Tibial artery (tissue), 4 donors: Measurements from ENCODE around the gene DNMT3A.

Experiments
- DNase-seq, 2 donors: peaks; one replicate each; pipeline ENCODE4 v3.0.0-alpha.2; 2019
- H3K27ac ChIP-seq, 2 donors: fragments of 200-600 bp; sonication (generic) in 1 of 2; 1 replicate in 1 of 2; 2 replicates in 1 of 2; pipeline ENCODE4 v1.5.1; 2018 to 2019; ENCODE audit warnings: mild to moderate bottlenecking in 1 of 2
- H3K27me3 ChIP-seq, 2 donors: fragments of 200-600 bp; sonication (generic) in 1 of 2; one replicate each; pipeline versions ENCODE4 v1.5.1 to v1.6.0; 2016 to 2019
- H3K36me3 ChIP-seq, 3 donors: fragments of 200-600 bp; sonication (generic) in 2 of 3; one replicate each; pipeline ENCODE4 v1.5.1; 2016 to 2019; ENCODE audit warnings: mild to moderate bottlenecking in 2 of 3
- H3K4me1 ChIP-seq, 4 donors: fragments of 200-600 bp; sonication (generic) in 2 of 4; 1 replicate in 3 of 4; 2 replicates in 1 of 4; pipeline ENCODE4 v1.5.1; 2016 to 2019
- H3K4me3 ChIP-seq, 2 donors: fragments of 200-600 bp; sonication (generic) in 1 of 2; 1 replicate in 1 of 2; 2 replicates in 1 of 2; pipeline ENCODE4 v1.5.1; 2018 to 2019; ENCODE audit warnings: mild to moderate bottlenecking in 2 of 2
- H3K9me3 ChIP-seq, 3 donors: fragments of 200-600 bp; sonication (generic) in 1 of 3; one replicate each; pipeline ENCODE4 v1.5.1; 2016 to 2019
- intact Hi-C: fragments of 100-400 bp; cut with DNase I; formaldehyde crosslinking; loops from one replicate; pipeline ENCODE4 v1.15.0; 2023; ENCODE audit warnings: low total_unique reads
- TF ChIP-seq, protein P1 (sequence below), 2 experiments: fragments of 200-600 bp in 1 of 2; fragments of 450-650 bp in 1 of 2; IDR thresholded peaks; one replicate each; pipeline ENCODE4 v1.5.1; 2017 to 2019; ENCODE audit warnings: antibody characterized with exemption in 2 of 2, mild to moderate bottlenecking in 1 of 2, moderate library complexity in 1 of 2

Gene DNMT3A

DNA sequence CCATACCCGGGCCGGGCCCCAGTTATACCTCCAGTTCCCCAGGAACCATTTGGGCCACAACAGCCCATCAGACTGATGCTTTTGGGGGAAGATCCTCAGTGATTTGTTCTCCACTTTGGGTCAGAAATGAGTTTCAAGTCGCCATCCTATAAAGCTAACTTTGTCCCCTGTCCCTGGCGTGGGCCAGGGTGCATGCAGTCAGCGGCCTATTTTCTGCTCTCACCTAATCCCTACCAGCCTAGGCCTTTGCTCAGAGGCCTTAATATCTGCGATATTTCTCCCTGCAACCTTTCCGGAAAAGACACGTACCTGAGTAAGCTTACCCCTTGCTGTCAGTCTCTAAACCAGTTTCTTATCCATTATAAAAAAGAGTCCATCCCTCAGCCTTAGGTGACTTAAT lies 7.2 kb downstream of the DNMT3A start:
- H3K4me3 ChIP-seq, result no peak overlapping the region
- no peaks in the 10 kb centered on the region for H3K9me3 ChIP-seq
- H3K27ac ChIP-seq, result no peak overlapping the region
- DNase-seq, result no peak
- H3K36me3 ChIP-seq, result no peaks in the 10 kb centered on the region
- H3K4me1 ChIP-seq, result peaks cover 0 to 62% (median 33%) of the 10 kb centered on the region in 4 donors
- H3K27me3 ChIP-seq, result no peaks in the 10 kb centered on the region
- intact Hi-C loops, result no loop called here
- TF ChIP-seq, protein P1, sequence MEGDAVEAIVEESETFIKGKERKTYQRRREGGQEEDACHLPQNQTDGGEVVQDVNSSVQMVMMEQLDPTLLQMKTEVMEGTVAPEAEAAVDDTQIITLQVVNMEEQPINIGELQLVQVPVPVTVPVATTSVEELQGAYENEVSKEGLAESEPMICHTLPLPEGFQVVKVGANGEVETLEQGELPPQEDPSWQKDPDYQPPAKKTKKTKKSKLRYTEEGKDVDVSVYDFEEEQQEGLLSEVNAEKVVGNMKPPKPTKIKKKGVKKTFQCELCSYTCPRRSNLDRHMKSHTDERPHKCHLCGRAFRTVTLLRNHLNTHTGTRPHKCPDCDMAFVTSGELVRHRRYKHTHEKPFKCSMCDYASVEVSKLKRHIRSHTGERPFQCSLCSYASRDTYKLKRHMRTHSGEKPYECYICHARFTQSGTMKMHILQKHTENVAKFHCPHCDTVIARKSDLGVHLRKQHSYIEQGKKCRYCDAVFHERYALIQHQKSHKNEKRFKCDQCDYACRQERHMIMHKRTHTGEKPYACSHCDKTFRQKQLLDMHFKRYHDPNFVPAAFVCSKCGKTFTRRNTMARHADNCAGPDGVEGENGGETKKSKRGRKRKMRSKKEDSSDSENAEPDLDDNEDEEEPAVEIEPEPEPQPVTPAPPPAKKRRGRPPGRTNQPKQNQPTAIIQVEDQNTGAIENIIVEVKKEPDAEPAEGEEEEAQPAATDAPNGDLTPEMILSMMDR (IDR thresholded peaks at IDR 0.05), result no peak

DNA sequence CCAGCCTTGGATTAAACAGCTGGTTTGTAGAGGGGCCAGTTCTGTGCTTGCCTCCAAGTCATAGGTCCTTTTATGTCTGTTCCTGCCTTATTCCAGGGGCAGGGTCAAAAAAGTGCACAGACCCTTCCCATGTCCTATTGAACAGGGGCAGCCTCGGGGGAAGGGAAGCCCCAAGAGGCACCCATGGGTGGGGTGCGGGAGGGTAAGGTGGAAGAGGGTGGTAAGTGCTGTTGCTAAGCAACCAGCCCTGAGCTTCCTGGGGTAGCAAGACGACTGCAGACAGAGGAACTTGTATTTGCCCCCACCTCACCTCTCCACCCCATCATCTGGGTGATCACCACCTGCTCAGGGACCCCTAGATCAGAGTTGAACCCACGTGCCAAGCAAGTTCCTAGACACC lies 7.7 kb downstream of the DNMT3A start:
- intact Hi-C loops, result no loop called here
- H3K27me3 ChIP-seq, result no peaks in the 10 kb centered on the region
- peaks cover 0 to 62% (median 33%) of the 10 kb centered on the region in 4 donors for H3K4me1 ChIP-seq
- no peaks in the 10 kb centered on the region for H3K36me3 ChIP-seq
- no peak overlapping the region for H3K4me3 ChIP-seq
- no peak for DNase-seq
- H3K9me3 ChIP-seq, result no peaks in the 10 kb centered on the region
- no peak overlapping the region for H3K27ac ChIP-seq
- TF ChIP-seq, protein P1 (IDR thresholded peaks at IDR 0.05), result no peak

DNA sequence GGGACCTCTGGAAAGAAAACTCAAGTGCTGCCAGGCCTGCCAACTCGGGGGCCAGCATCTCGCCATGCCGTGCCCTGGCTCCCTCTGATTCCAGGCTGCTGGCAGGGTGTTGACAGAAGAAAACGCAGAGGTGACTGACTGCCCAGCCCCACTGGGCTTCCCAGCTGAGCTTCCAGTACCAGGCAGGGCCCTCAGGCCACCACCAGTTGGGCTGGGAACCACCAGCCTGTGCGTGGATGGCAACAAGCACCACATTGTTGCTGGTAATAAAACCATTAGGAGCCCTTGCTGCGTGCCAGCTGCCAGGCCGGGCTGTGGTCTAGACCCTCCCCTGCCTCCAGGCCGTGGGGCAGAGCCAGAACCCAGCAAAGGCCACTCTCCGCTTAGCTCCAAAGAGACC lies 9.2 kb downstream of the DNMT3A start:
- H3K4me1 ChIP-seq, result peaks cover 0 to 53% (median 27%) of the 10 kb centered on the region in 4 donors
- TF ChIP-seq, protein P1 (IDR thresholded peaks at IDR 0.05), result no peak
- H3K27ac ChIP-seq, result no peak overlapping the region
- H3K36me3 ChIP-seq, result no peaks in the 10 kb centered on the region
- H3K27me3 ChIP-seq, result no peaks in the 10 kb centered on the region
- no peak overlapping the region for H3K4me3 ChIP-seq
- intact Hi-C loops, result no loop called here
- no peaks in the 10 kb centered on the region for H3K9me3 ChIP-seq
- DNase-seq, result no peak

DNA sequence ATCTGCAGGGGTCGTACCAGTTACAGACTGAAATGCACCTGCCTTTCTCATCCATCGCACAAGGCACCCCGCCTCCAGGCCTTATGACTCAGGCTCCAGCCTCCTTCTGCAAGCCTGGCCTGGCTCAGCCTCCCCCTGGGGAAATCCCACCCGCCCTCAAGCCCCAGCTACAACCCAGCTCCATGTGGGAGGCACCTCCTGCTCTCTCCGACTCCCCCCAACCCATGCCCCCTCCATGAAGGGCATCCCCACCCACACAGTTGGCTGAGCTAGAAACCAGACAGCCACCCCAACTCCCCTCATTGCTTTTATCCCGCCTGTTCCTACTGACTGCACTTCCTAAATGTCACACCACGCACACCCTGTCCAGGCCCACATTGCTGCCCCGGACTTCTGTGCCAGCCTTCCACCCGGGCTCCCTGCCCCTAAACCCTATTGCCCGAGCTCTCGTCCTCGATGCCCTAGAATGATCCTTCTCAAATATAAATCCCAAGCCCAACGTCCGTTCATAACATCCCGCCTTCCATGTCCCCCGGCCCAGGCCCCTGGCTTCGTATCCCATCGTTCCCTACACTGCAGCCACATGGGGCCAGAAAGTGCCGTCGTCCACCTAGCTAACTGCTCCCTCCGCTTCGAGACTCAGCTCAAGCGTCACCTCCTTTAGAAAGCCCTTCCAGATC lies 9.9 kb downstream of the DNMT3A start:
- Histone ChIP-seq H3K4me1 (peaks cover 0 to 49% (median 23%) of the 10 kb centered on the region in 4 donors), H3K4me3 (no peak overlapping the region), H3K9me3 (no peaks in the 10 kb centered on the region), H3K27me3 (no peaks in the 10 kb centered on the region), H3K36me3 (peaks cover 0 to 3% (median 0%) of the 10 kb centered on the region in 3 donors), H3K27ac (no peak overlapping the region)
- no peak for DNase-seq
- TF ChIP-seq, protein P1 (IDR thresholded peaks at IDR 0.05), result no peak
- intact Hi-C loops, result no loop called here

DNA sequence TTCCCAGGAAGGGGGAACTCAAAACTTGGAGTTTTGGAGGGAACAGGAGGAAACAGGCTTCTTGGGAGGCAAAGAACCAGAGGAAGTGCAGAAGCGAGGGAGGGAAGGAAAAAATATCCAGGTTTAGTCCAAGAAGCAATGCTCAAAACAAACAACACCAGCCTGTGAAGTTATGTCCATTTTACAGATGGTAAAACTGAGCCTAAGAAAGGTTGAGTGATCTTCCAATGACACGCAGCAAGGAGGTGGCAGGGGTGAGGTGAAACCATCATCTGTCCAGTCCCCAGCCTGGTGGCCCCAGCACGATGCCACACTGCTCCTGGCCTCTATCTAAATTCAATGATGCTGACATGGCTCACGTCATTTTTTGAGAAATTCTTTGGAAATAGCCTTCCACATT lies 10.8 kb downstream of the DNMT3A start:
- no peak for DNase-seq
- TF ChIP-seq, protein P1 (IDR thresholded peaks at IDR 0.05), result no peak
- Histone ChIP-seq H3K36me3 (peaks cover 0 to 9% (median 0%) of the 10 kb centered on the region in 3 donors), H3K4me1 (peaks cover 0 to 52% (median 22%) of the 10 kb centered on the region in 4 donors), H3K4me3 (no peak overlapping the region), H3K9me3 (peaks cover 0 to 6% (median 0%) of the 10 kb centered on the region in 3 donors), H3K27ac (no peak overlapping the region), H3K27me3 (no peaks in the 10 kb centered on the region)
- intact Hi-C loops, result no loop called here
